ENCODE measurements around the gene KCNK4.
A peak's percentile ranks its signal among the peaks of the same experiment; 100 is the strongest.

Gene KCNK4

GRCh38 chr11:64288353-64288750 lies 2.8 kb upstream of the KCNK4 start:
- H3K27me3 ChIP-seq (ENCODE audit: low read depth, low read length) = peaks cover 26% of the 10 kb centered on the region
- H3K36me3 ChIP-seq (ENCODE audit: control insufficient read depth in 1 of 2, insufficient read depth in 2 of 2, low read length in 2 of 2) = no peaks in the 10 kb centered on the region
- no peak overlapping the region for H3K4me3 ChIP-seq (ENCODE audit: low read depth in 1 of 2, low read length in 2 of 2)
- H3K27ac ChIP-seq (ENCODE audit: low read length) = no peak overlapping the region
- peaks cover 4 to 36% of the 10 kb centered on the region in 2 donors for H3K4me1 ChIP-seq (ENCODE audit: control insufficient read depth in 1 of 2, insufficient read depth in 2 of 2, low read length in 2 of 2)
- H3K9me3 ChIP-seq (ENCODE audit: control insufficient read depth in 1 of 2, low read length in 2 of 2) = no peaks in the 10 kb centered on the region

- H3K36me3 ChIP-seq (ENCODE audit: control insufficient read depth in 1 of 2, insufficient read depth in 2 of 2, low read length in 2 of 2) = no peaks in the 10 kb centered on the region
- no peak overlapping the region for H3K4me3 ChIP-seq (ENCODE audit: low read depth in 1 of 2, low read length in 2 of 2)
- peaks cover under 1 to 29% of the 10 kb centered on the region in 2 donors for H3K4me1 ChIP-seq (ENCODE audit: control insufficient read depth in 1 of 2, insufficient read depth in 2 of 2, low read length in 2 of 2)
- H3K9me3 ChIP-seq (ENCODE audit: control insufficient read depth in 1 of 2, low read length in 2 of 2) = no peaks in the 10 kb centered on the region
- no peak overlapping the region for H3K27ac ChIP-seq (ENCODE audit: low read length)
- H3K27me3 ChIP-seq (ENCODE audit: low read depth, low read length) = peaks cover 31% of the 10 kb centered on the region
These were observed 2.0 kb upstream of the KCNK4 start for GRCh38 chr11:64289002-64289564.

- H3K4me1 ChIP-seq (ENCODE audit: control insufficient read depth in 1 of 2, insufficient read depth in 2 of 2, low read length in 2 of 2) = peaks cover 0 to 26% of the 10 kb centered on the region in 2 donors
- H3K4me3 ChIP-seq (ENCODE audit: low read depth in 1 of 2, low read length in 2 of 2) = no peak overlapping the region
- no peaks in the 10 kb centered on the region for H3K9me3 ChIP-seq (ENCODE audit: control insufficient read depth in 1 of 2, low read length in 2 of 2)
- peaks cover 38% of the 10 kb centered on the region for H3K27me3 ChIP-seq (ENCODE audit: low read depth, low read length)
- no peak overlapping the region for H3K27ac ChIP-seq (ENCODE audit: low read length)
- H3K36me3 ChIP-seq (ENCODE audit: control insufficient read depth in 1 of 2, insufficient read depth in 2 of 2, low read length in 2 of 2) = no peaks in the 10 kb centered on the region
These were observed 495 bp upstream of the KCNK4 start for GRCh38 chr11:64290352-64291261.

GRCh38 chr11:64291752-64292459 lies 804 bp downstream of the KCNK4 start:
- H3K4me1 ChIP-seq (ENCODE audit: control insufficient read depth in 1 of 2, insufficient read depth in 2 of 2, low read length in 2 of 2) = peaks cover 0 to 15% of the 10 kb centered on the region in 2 donors
- H3K36me3 ChIP-seq (ENCODE audit: control insufficient read depth in 1 of 2, insufficient read depth in 2 of 2, low read length in 2 of 2) = no peaks in the 10 kb centered on the region
- H3K27ac ChIP-seq (ENCODE audit: low read length) = no peak overlapping the region
- H3K9me3 ChIP-seq (ENCODE audit: control insufficient read depth in 1 of 2, low read length in 2 of 2) = no peaks in the 10 kb centered on the region
- H3K27me3 ChIP-seq (ENCODE audit: low read depth, low read length) = peaks cover 49% of the 10 kb centered on the region
- peak overlapping the region in 1 of 2 donors; percentile 53 for H3K4me3 ChIP-seq (ENCODE audit: low read depth in 1 of 2, low read length in 2 of 2)

GRCh38 chr11:64292460-64293254 lies 1.6 kb downstream of the KCNK4 start:
- Histone ChIP-seq H3K4me1 (ENCODE audit: control insufficient read depth in 1 of 2, insufficient read depth in 2 of 2, low read length in 2 of 2) (peaks cover 0 to 15% of the 10 kb centered on the region in 2 donors), H3K9me3 (ENCODE audit: control insufficient read depth in 1 of 2, low read length in 2 of 2) (no peaks in the 10 kb centered on the region), H3K36me3 (ENCODE audit: control insufficient read depth in 1 of 2, insufficient read depth in 2 of 2, low read length in 2 of 2) (no peaks in the 10 kb centered on the region), H3K4me3 (ENCODE audit: low read depth in 1 of 2, low read length in 2 of 2) (peak overlapping the region in 1 of 2 donors; percentile 53), H3K27me3 (ENCODE audit: low read depth, low read length) (peaks cover 56% of the 10 kb centered on the region), H3K27ac (ENCODE audit: low read length) (no peak overlapping the region)

GRCh38 chr11:64294774-64295173 lies 3.7 kb downstream of the KCNK4 start:
- H3K27me3 ChIP-seq (ENCODE audit: low read depth, low read length) = peaks cover 72% of the 10 kb centered on the region
- H3K4me1 ChIP-seq (ENCODE audit: control insufficient read depth in 1 of 2, insufficient read depth in 2 of 2, low read length in 2 of 2) = peaks cover 0 to 25% of the 10 kb centered on the region in 2 donors
- no peak overlapping the region for H3K27ac ChIP-seq (ENCODE audit: low read length)

GRCh38 chr11:64295760-64296159 lies 4.7 kb downstream of the KCNK4 start:
- no peaks in the 10 kb centered on the region for H3K9me3 ChIP-seq (ENCODE audit: control insufficient read depth in 1 of 2, low read length in 2 of 2)
- peaks cover 0 to 35% of the 10 kb centered on the region in 2 donors for H3K4me1 ChIP-seq (ENCODE audit: control insufficient read depth in 1 of 2, insufficient read depth in 2 of 2, low read length in 2 of 2)
- no peak overlapping the region for H3K4me3 ChIP-seq (ENCODE audit: low read depth in 1 of 2, low read length in 2 of 2)
- no peak overlapping the region for H3K27ac ChIP-seq (ENCODE audit: low read length)
- peaks cover 73% of the 10 kb centered on the region for H3K27me3 ChIP-seq (ENCODE audit: low read depth, low read length)
- no peaks in the 10 kb centered on the region for H3K36me3 ChIP-seq (ENCODE audit: control insufficient read depth in 1 of 2, insufficient read depth in 2 of 2, low read length in 2 of 2)

More at GRCh38 chr11:64294774-64295173, 3.7 kb downstream of the KCNK4 start:
- no peaks in the 10 kb centered on the region for H3K9me3 ChIP-seq (ENCODE audit: control insufficient read depth in 1 of 2, low read length in 2 of 2)
- H3K36me3 ChIP-seq (ENCODE audit: control insufficient read depth in 1 of 2, insufficient read depth in 2 of 2, low read length in 2 of 2) = no peaks in the 10 kb centered on the region
- no peak overlapping the region for H3K4me3 ChIP-seq (ENCODE audit: low read depth in 1 of 2, low read length in 2 of 2)

GRCh38 chr11:64296236-64296635 lies 5.1 kb downstream of the KCNK4 start:
- no peaks in the 10 kb centered on the region for H3K36me3 ChIP-seq (ENCODE audit: control insufficient read depth in 1 of 2, insufficient read depth in 2 of 2, low read length in 2 of 2)
- H3K4me3 ChIP-seq (ENCODE audit: low read depth in 1 of 2, low read length in 2 of 2) = no peak overlapping the region
- no peaks in the 10 kb centered on the region for H3K9me3 ChIP-seq (ENCODE audit: control insufficient read depth in 1 of 2, low read length in 2 of 2)
- peaks cover 0 to 37% of the 10 kb centered on the region in 2 donors for H3K4me1 ChIP-seq (ENCODE audit: control insufficient read depth in 1 of 2, insufficient read depth in 2 of 2, low read length in 2 of 2)
- peaks cover 69% of the 10 kb centered on the region for H3K27me3 ChIP-seq (ENCODE audit: low read depth, low read length)
- H3K27ac ChIP-seq (ENCODE audit: low read length) = no peak overlapping the region

- H3K36me3 ChIP-seq (ENCODE audit: control insufficient read depth in 1 of 2, insufficient read depth in 2 of 2, low read length in 2 of 2) = no peaks in the 10 kb centered on the region
- H3K27ac ChIP-seq (ENCODE audit: low read length) = no peak overlapping the region
- H3K27me3 ChIP-seq (ENCODE audit: low read depth, low read length) = peaks cover 69% of the 10 kb centered on the region
- H3K9me3 ChIP-seq (ENCODE audit: control insufficient read depth in 1 of 2, low read length in 2 of 2) = no peaks in the 10 kb centered on the region
- no peak overlapping the region for H3K4me3 ChIP-seq (ENCODE audit: low read depth in 1 of 2, low read length in 2 of 2)
- peaks cover 0 to 29% of the 10 kb centered on the region in 2 donors for H3K4me1 ChIP-seq (ENCODE audit: control insufficient read depth in 1 of 2, insufficient read depth in 2 of 2, low read length in 2 of 2)
These were observed 6.0 kb downstream of the KCNK4 start for GRCh38 chr11:64296830-64297698.

- Histone ChIP-seq H3K27ac (ENCODE audit: low read length) (no peak overlapping the region), H3K9me3 (ENCODE audit: control insufficient read depth in 1 of 2, low read length in 2 of 2) (no peaks in the 10 kb centered on the region), H3K27me3 (ENCODE audit: low read depth, low read length) (peaks cover 61% of the 10 kb centered on the region), H3K4me3 (ENCODE audit: low read depth in 1 of 2, low read length in 2 of 2) (no peak overlapping the region), H3K36me3 (ENCODE audit: control insufficient read depth in 1 of 2, insufficient read depth in 2 of 2, low read length in 2 of 2) (no peaks in the 10 kb centered on the region), H3K4me1 (ENCODE audit: control insufficient read depth in 1 of 2, insufficient read depth in 2 of 2, low read length in 2 of 2) (peaks cover 0 to 22% of the 10 kb centered on the region in 2 donors)
These were observed 6.7 kb downstream of the KCNK4 start for GRCh38 chr11:64297699-64298358.
